HCEC 1CT (cell line): Measurements from ENCODE around the gene PODNL1.

Experiments used
- DNase-seq: peaks from one replicate; pipeline ENCODE4 v3.0.0-alpha.2; 2017

The PODNL1 gene

DNA sequence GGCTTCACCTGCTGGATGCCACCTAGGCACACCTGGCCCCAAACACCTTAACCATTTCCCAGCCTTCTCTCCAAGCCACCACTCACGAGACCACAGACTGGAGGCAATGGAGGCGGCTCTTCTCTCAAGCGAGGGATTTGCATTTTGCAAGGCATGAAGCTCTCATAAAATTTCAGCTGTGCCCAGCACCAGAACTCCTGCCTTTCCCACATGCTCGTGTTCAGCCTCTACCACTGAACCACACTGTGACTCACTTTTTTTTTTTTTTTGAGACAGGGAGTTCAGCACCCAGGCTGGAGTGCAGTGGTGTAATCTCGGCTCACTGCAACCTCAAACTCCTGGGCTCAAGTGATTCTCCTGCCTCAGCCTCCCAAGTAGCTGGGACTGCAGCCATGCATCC, 50.7 kb downstream of the PODNL1 start:
- DNase-seq, result no peak

DNA sequence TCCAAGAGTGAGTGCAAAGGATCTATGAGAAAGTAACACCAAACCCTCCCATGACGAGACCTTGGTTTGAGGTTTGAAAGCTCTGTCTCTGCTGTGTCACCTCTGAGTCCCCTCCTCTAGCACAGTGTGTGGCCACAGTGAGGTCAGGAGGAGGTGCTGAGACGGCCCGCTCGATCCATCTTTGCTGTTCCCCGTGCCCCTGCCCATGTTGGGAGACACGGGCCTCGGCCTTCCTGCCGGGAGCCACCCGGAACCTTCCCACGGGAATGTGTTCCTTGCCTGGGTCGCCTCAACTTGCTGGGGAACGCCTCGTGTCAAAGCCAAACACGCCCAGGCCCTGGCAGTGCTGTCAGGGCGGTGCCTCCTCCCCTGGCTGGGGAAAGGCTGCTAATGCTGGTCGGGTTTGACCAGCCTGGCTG, 51.2 kb downstream of the PODNL1 start:
- DNase-seq, result no peak

DNA sequence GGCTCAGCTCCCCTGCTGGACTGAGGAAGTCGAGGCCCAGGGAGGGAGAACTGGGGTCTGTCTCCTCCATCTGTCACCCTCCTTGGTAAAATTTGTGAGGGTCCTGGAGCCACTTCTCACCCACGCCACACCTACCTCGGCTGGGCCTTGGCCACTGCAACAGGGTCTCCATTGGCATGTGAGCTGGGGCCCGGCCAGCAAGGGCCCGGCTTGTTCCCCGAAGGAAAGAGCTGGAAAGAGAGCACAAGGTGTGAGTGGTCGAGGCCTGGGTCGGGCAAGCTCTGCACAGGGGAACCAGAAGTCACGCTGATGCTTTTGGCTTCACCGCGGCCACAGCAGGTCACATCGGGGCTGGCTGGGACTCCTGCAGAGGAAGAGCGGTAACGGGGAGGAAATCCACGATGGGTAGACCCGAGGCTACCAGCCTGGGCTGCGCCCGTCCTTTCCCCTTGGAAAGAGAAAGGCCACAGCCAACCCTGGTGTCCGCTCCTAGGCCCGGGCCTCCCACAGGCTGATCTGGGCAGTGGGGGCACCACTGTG, 52.3 kb downstream of the PODNL1 start:
- no peak for DNase-seq

DNA sequence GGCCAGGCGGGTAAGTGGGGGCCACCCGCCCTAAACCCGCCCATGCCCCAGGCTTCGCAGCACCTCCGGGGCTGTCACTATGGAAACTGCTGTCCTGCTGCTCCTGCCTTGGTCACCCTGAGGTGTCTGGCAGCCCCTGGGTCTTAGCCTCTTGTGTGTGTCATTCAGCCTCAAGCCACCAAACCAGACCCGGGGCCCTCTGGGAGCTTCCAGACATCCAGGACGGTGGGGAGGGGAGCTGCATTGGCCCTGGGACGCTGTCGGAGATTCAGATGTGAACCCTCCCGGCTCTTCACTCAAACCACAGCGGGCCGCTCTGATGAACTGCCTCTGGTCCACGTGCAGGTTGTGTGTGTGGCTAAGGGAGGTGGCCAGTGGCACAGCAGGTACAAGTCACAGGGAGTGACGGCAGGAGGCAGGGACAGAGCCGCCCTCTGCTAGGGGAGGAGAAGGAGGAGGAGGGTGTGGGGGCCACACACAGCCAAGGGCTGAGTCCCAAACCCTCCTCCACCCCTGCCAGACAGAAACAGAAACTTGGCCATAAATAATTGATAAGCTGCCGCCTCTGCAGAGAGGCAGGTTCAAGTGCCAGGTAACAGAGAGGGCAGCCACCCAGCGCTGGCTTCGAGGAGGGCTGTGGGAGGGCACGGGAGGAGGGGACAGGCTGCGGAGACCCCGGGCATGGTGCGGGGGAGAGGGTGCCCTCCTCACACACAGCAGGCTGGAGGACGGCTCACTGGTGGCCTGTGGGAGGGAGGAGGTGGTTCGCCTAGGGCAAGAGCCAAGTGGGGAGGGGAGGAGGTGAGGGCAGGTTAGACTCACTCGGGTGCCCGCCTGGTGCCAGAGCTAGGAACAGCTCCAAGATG, 53.3 kb downstream of the PODNL1 start:
- no peak for DNase-seq

DNA sequence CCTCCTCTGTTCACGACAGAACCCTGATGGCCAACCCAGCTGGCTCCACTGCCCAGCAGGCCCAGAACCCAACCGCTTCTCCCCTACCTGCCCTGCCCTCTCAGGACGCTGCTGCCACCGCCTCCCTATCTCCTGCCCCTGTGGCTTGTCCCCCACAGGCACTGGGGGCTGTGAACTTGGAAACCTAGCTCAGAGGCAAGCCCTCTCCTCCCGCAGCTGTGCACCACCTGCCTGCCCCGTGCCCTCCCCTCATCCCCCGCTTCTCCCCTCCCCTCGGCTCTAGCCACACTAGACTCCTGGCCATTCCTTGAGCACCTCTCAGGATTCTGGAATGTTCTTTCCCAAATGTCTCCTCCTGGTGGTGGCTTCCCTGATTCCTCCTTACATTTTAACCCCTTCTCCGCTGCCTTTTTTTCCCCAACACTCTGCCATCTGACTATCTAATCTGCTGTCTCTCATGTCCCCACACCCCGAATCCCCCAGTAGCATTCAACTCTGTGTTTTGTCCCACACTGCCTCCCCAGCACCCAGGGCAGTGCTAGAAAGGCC, 54.6 kb downstream of the PODNL1 start:
- no peak for DNase-seq

DNA sequence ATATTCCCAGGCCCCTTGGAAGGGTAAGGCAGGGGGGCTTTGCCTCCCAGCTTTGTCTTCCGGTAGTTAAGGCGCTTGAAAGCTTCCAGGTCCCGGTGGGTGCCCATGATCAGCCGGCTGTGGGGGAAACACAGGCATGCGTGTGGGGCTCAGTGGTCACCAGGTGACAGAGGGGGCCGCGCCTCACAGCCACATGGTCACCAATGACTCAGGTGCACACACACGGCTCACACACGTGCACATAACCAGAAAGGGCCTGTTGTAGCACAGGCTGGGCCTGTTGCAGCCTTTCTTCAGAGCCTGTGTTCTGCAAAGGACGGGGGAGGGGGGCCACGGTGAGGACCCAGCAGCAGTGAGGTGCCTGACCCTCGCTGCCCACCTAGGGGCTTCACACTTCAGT, 55.4 kb downstream of the PODNL1 start:
- DNase-seq, result no peak

DNA sequence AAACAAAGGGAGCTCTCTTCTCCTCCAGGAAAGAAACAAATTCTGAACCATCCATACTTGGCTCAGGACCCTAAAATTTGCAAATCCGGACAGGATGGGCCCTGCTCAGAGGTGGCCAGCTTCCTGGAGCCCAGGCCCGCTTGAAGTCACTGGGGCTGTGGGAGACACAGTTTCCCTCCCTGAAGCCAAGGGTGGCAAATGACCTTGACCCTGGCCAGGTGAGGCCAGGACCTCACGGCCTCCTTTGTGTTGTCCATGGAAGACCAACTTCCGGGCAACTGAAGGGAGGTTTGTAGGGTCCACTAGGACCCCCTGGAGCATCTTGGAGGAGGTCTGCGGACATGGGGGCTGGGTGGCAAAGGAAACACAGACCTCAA, 55.8 kb downstream of the PODNL1 start:
- no peak for DNase-seq

DNA sequence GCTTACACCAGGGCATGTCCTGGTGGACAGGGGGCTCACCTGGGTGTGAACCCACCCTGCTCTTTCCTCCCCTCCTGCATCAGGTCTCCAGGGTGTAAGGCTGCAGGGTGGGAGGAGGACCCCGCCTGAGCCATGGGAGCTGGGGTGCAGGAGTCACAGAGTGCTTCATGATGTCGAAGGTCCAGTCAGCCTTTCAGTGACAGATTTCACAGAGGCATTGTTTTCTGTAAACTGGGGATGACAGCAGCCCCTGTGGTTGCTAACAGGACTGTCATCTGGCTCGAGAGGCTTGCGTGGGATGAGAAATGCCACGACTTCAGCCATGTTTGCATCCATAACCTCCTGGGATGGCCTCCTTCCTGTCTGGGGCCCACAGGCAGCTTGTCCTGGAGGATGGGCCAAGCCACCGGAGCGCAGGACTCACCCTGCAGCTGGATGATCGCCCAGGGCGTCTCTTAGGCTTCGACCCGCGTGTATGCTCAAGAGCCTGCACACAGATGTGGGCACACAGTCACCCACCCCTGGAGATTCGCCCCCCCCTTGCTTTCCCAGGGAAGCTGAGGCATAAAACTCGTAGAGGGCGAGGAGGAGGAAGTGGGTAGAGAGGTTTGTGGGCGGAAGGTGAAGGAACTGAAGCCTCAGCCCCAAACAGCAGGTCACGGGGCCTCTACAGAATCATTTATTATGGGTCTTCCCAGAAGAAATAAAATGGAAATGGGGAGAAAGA, 56.4 kb downstream of the PODNL1 start:
- DNase-seq, result no peak

DNA sequence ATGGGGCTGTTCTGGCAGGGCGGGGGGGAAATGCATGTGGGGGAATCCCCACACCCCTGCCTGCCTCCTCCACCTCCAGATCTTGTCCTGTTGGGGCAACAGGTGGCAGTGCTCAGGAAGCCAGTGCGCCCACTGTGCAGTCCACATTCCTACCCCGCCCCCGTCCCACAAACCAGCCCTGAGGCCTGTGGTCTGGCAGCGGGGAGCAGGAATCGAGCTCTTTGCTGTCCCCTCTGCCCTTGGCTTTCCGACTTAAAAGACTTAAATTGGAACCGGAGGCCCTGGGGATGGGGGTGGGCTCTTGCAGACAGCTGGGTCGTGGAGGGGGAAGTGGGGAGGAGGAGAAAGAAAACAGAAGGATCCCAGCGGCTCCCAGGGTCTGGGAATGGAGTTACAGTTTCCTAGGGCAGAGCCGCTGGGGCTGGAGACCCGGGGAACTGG, 56.9 kb downstream of the PODNL1 start:
- DNase-seq, result no peak
